ENCODE results near the gene CCDC197.

DNA sequence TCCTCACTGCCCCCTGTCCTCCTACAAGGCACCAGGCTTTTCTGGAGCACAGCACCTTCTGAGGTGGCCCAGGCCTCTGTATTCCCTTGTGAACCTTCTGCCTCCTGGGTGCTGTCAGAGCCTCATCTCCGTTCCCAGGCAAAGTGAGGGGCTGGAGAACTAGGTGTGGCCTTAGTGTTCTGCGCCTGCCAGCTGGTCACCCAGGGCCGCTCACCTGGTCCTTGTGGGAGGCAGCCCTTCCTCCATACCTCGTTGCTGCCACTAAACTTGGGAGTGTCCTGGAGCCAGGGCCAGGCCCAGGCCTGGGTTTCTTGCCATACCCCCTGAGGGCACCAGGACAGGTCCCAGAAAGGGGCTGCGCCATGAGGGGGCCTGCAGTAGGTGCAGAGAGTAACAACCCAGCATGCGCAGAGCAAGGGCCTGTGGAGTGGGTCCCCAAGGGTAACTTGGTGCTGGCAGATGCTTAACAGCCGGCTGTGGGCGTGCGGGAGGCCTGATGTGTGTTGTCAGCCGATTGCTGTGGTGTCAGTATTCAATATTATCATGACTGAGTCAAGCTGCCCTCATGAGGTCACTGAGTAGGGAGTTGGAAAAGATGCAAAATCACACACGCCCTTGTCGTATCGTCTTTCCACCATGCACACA, 46.1 kb downstream of the CCDC197 start:
- TF ChIP-seq, protein P1, sequence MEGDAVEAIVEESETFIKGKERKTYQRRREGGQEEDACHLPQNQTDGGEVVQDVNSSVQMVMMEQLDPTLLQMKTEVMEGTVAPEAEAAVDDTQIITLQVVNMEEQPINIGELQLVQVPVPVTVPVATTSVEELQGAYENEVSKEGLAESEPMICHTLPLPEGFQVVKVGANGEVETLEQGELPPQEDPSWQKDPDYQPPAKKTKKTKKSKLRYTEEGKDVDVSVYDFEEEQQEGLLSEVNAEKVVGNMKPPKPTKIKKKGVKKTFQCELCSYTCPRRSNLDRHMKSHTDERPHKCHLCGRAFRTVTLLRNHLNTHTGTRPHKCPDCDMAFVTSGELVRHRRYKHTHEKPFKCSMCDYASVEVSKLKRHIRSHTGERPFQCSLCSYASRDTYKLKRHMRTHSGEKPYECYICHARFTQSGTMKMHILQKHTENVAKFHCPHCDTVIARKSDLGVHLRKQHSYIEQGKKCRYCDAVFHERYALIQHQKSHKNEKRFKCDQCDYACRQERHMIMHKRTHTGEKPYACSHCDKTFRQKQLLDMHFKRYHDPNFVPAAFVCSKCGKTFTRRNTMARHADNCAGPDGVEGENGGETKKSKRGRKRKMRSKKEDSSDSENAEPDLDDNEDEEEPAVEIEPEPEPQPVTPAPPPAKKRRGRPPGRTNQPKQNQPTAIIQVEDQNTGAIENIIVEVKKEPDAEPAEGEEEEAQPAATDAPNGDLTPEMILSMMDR (conservative IDR thresholded peaks at IDR 0.05; ENCODE audit: low read length), result no peak
- TF ChIP-seq EZH2phosphoT487 (IDR thresholded peaks at IDR 0.05; ENCODE audit: borderline replicate concordance, low read depth, low read length), result no peak

All from OCI-LY7 (cell line).